ENCODE results near the gene TM2D1.

TM2D1 gene

DNA sequence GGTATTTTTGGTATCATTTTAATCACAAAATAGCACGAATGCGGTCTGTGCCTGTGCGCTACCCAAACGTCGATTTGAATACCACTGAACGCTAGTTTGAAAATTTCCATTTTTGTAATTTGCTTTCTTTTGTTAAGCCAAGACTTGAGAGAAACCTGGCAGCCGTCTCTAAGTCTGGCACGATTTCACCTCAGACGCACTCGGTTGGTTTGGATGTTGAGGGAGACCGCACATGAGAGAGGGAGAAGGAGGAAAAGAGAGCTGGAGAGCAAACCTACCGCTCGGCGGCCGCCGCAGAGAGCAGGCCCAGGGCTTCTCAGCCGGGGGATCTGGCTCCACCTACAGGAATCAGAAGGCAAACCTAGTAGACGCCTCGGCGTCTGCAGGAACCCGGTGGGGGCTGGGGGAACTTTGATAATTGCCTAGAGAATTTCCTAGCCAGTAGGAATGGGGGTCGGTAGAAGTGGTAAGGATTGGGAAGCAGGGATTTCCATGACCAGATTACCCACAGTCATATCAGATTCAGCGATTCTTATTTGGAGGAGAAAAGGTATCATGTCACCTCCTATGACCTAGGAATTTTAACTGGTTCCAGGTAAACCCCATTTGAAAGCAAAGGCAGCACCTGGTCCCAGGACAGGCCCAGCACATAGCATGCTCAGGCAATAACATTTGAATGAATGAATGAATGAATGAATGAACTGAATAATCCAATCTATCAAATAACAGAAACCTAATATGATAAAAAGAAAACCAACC is 83.2 kb downstream of the TM2D1 start:
- no peak for DNase-seq

DNA sequence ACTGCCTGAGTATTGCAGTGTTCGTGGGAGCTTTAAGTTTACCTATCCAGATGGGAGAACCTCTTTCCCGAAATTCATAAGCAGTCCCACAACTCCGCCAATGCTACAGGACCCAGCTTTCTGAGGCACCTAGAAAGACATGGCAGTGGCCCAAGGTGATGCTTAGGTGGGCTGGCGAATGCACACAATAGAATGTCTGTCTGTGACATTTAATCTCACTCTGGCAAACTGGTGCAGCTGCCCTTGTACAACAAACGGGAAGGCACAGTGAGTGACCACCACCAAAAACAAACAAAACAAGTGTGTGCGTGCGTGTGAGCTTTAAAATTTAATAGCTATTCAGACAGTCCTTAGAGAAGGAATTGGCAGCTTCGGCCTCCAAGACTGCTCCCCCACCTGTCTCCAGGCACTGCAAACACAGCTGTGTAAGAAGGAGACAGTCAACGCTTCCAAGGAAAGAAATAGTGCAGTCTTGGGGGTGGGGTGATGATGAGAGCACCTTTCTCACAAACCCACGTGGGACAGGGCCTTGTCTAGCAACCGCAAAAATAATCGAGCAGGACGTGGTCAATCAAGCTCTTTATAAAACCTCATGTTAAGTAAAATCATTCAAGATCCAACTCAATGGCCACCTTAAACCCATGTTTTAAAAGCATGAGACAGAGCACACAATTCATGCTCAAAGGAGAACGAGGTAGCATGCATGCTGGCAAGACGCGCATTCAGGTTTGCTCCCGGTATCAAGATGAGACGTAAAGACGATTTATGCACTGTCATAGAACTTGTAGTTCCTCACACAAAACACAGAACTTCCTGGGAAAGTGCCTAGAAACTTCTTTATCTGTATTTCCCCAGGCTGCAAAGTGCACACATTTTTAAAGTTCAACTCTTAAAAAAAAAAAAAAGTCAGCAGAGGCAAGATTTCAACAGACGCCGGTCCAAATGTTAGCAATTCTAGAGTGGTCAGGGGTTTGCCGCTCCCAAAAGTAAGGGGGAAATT is 84.1 kb downstream of the TM2D1 start:
- DNase-seq: peak; percentile 22

DNA sequence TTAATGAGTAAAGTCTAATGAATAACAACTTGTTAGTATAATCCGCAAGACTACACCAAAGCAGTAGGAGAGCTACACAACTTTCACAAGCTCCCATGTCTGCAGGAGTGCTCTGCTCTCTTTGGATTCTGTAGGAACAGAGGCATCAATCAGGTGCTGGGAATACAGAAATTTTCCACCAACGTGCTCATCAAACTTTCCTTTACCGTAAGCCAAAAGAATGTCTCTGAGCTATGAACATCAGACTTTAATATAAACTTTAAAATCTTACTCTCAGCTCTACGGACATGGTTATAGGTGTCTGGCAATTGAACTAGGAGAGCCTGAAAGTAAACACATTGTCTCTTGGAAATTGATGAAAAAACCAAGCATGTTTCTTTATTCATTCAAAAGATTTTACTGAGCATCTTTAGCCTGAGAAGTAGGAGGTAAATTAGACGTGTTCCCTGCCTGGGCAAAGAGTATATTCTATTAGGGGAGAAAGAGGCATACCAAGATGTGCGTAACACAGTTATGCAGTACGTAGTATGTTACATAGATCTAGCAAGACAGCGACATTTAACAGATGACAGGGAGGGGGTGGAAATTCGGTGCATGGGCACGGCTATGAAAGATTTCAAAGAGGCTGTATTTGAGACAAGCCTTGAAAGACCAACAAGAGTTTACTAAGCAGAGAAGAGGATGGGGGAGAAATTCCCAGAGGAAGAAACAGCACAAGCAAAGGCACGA is 85.2 kb downstream of the TM2D1 start:
- no peak for DNase-seq

DNA sequence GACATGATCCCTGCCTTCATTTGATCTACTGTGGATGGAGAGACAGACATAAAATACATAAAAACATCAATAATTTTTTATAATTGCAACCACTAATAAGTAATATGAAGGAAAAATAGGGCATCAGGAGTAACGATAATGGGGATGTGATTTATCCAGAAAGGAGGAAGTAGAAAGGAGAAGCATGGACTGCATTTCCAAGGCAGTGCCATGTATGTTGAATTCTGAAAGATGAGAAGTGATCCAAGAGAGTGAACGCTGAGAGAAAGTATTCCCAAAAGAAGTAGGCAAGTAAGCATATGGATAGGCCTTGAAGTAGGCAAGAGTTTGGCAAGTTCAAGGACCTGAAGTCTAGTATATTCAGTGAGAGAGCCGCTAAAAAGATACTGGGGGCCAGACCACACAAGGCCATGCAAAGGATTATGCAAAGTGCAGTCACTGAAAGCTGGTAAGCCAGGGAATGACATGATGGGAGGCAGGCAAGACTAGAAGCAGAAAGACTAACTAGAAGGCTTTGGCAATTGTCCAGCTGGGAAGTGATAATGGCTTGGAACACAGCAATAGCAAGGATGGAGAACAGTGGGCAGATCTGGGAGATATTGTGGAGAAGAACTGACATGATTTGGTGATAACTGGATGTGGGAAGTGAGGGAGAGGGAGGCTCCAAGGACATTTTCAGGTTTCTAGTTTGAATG is 85.9 kb downstream of the TM2D1 start:
- no peak for DNase-seq

DNA sequence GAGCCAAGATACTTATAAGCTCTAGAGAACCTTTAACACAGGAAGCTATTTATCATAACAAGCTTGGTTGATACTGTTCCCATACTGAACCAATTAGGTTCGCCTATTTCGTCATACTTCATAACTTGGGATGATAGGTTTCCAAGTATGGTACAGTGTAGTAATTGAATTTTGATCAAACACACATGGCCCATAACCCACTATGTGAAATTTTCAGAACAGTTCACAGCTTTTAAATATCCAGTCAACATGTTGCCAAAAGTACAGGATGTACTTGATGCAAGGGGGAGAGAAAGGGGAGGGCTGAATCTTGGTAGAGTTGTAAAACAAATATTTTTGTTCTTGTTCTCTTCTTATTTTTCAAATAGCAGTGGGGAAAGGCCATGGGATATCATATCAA is 86.6 kb downstream of the TM2D1 start:
- DNase-seq: no peak

DNA sequence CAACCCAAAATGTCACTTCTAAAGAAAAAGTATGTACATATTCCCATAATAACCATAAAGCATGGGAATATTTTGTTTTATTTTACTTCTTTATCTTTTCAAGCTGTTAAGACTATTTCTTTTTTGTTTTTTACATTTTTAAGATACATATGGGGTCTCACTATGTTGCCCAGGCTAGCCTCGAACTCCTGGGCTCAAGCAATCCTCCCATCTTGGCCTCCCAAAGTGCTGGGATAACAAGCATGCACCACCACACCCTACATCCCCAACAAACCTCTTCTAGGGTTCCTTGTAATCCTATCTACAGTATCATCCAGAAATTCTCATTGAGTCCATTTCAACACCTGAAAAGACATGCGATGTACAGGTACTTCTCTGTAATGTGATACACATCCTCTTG is 87.5 kb downstream of the TM2D1 start:
- DNase-seq: no peak

DNA sequence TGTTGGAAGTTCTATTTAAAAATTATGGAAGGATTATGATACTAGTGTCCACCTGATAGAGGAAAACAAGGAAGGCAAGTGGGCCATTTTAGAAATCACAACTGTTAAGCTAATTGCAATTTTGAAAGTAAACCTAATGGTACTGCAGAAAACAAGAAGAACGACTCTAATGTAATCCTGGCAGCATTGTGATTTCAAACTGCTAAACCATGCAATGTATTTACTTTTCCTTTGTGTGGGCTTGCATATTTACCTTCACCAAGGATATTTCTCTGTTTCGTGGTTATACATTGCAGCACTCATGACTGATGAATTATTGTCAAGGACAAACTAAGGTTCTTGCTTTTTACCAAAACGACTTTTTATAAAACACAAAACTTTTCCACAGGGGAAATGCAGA is 88.1 kb downstream of the TM2D1 start:
- DNase-seq: peak; percentile 48

DNA sequence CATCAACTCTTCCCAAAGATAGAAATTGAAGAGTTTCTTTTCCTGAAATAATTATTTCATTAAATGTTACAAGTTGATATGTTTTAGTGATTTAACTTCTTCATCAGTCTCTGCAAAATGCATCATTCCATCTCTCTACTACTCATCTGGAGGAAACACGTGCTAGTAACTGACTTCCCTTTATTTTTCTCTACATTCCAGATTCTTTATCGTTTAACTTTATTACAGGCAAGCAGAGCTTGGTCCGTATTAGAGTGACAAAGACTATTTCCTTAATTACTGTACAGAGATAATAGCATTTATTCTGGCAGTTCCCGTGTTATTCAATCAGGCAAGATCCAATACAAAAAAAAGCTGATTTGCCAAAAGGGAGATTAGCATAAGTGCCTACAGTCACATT is 88.6 kb downstream of the TM2D1 start:
- no peak for DNase-seq

DNA sequence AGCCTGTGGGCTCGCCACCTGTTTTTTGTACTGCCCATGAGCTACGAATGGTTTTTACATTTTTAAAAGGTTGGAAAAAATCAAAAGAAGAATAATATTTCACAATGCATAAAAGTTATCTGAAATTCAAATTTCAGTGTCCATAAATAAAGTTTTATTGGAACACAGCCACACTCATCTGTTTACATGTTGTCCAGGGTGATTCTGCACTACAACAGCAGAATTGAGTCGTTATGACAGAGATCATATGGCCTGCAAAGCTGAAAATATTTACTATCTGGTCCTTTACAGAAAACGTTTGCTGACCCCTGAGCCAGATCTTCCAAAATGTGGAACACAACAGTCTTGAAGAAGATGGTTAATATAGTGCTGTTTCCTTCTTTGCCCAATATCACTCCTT is 89.4 kb downstream of the TM2D1 start:
- DNase-seq: no peak

DNA sequence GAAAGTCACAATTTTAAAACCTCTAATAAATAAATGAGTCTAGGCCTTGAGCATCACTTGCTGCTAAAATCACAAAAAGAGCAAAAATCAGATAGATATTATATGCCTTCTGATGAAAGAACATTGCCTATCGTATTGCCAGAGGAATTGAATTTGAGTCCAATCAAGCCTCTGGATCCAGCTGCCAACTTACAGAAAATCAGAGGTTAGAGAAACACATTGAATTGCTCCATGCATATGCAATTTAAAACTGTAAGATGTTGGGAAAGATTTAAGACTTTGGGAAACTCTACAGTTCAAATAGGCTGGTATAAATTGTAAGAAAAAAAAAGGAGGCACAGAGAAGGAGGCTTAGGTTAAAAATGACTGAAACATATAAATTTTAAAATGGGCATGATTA is 93.5 kb downstream of the TM2D1 start:
- DNase-seq: no peak
